ENCODE measurements around the gene MYBBP1A. TPM values are rescaled to one million over a fixed set of nuclear protein-coding genes. Genes with fewer than 3 reads are reported as not detected.

Gene MYBBP1A
- total RNA-seq, 1 donor from 2014 or later, result 87.3 TPM

GRCh38 chr17:4520894-4521600 is 34.1 kb downstream of the MYBBP1A start:
- intact Hi-C loops (cut with micrococcal nuclease), result no loop called here

- intact Hi-C loops (cut with micrococcal nuclease), result no loop called here
Measured at GRCh38 chr17:4520060-4520893, 34.9 kb downstream of the MYBBP1A start.

- intact Hi-C loops (cut with micrococcal nuclease), result no loop called here
Measured at GRCh38 chr17:4519361-4519788, 35.8 kb downstream of the MYBBP1A start.

- intact Hi-C loops (cut with micrococcal nuclease), result no loop called here
Measured at GRCh38 chr17:4518901-4519300, 36.3 kb downstream of the MYBBP1A start.

- intact Hi-C loops (cut with micrococcal nuclease), result no loop called here
Measured at GRCh38 chr17:4516735-4517134, 38.4 kb downstream of the MYBBP1A start.

- intact Hi-C loops (cut with micrococcal nuclease), result no loop called here
Measured at GRCh38 chr17:4515501-4515900, 39.7 kb downstream of the MYBBP1A start.

- intact Hi-C loops (cut with micrococcal nuclease), result no loop called here
Measured at GRCh38 chr17:4514779-4515178, 40.4 kb downstream of the MYBBP1A start.

GRCh38 chr17:4514206-4514605 is 41.0 kb downstream of the MYBBP1A start:
- intact Hi-C loops (cut with micrococcal nuclease), result no loop called here

- intact Hi-C loops (cut with micrococcal nuclease), result no loop called here
Measured at GRCh38 chr17:4513113-4514032, 41.8 kb downstream of the MYBBP1A start.

GRCh38 chr17:4512156-4513112 is 42.8 kb downstream of the MYBBP1A start:
- intact Hi-C loops (cut with micrococcal nuclease), result no loop called here

- intact Hi-C loops (cut with micrococcal nuclease), result no loop called here
Measured at GRCh38 chr17:4511199-4511932, 43.8 kb downstream of the MYBBP1A start.

- intact Hi-C loops (cut with micrococcal nuclease), result no loop called here
Measured at GRCh38 chr17:4510618-4510941, 44.6 kb downstream of the MYBBP1A start.

GRCh38 chr17:4509923-4510617 is 45.1 kb downstream of the MYBBP1A start:
- intact Hi-C loops (cut with micrococcal nuclease), result loop anchor here (1.0 to 10.0 kb wide), 2 partner anchors 10 to 85 kb away; no protein-coding TSS in a partner anchor

- intact Hi-C loops (cut with micrococcal nuclease), result loop anchor here (1.0 to 10.0 kb wide), 2 partner anchors 9 to 85 kb away; no protein-coding TSS in a partner anchor
Measured at GRCh38 chr17:4509401-4509800, 45.8 kb downstream of the MYBBP1A start.

GRCh38 chr17:4508207-4508606 is 47.0 kb downstream of the MYBBP1A start:
- intact Hi-C loops (cut with micrococcal nuclease), result loop anchor here (10.0 kb wide), 1 partner anchor 83 kb away; no protein-coding TSS in a partner anchor

GRCh38 chr17:4507361-4508111 is 47.6 kb downstream of the MYBBP1A start:
- intact Hi-C loops (cut with micrococcal nuclease), result loop anchor here (10.0 kb wide), 1 partner anchor 83 kb away; no protein-coding TSS in a partner anchor

GRCh38 chr17:4506892-4507291 is 48.3 kb downstream of the MYBBP1A start:
- intact Hi-C loops (cut with micrococcal nuclease), result loop anchor here (10.0 kb wide), 1 partner anchor 82 kb away; no protein-coding TSS in a partner anchor
